ENCODE results near the gene KCNJ10.

The KCNJ10 gene

GRCh38 chr1:160006312-160006940 lies 63.5 kb downstream of the KCNJ10 start:
- no peak overlapping the region for H3K4me3 ChIP-seq (ENCODE audit: control insufficient read depth, low read depth, low read length)
- peak; percentile 69 for DNase-seq (ENCODE audit: low read depth)
- TF ChIP-seq CTCF (conservative IDR thresholded peaks at IDR 0.05; ENCODE audit: control insufficient read depth, insufficient read depth, low read depth, low read length), result peak; percentile 98

GRCh38 chr1:160005070-160005469 lies 64.9 kb downstream of the KCNJ10 start:
- no peak overlapping the region for H3K4me3 ChIP-seq (ENCODE audit: control insufficient read depth, low read depth, low read length)
- DNase-seq (ENCODE audit: low read depth), result no peak
- TF ChIP-seq CTCF (conservative IDR thresholded peaks at IDR 0.05; ENCODE audit: control insufficient read depth, insufficient read depth, low read depth, low read length), result no peak

GRCh38 chr1:160004425-160004824 lies 65.5 kb downstream of the KCNJ10 start:
- DNase-seq (ENCODE audit: low read depth), result no peak
- H3K4me3 ChIP-seq (ENCODE audit: control insufficient read depth, low read depth, low read length), result no peak overlapping the region
- no peak for TF ChIP-seq CTCF (conservative IDR thresholded peaks at IDR 0.05; ENCODE audit: control insufficient read depth, insufficient read depth, low read depth, low read length)

- no peak for DNase-seq (ENCODE audit: low read depth)
- TF ChIP-seq CTCF (conservative IDR thresholded peaks at IDR 0.05; ENCODE audit: control insufficient read depth, insufficient read depth, low read depth, low read length), result no peak
Observed at GRCh38 chr1:160004001-160004400, 66.0 kb downstream of the KCNJ10 start.

GRCh38 chr1:160001440-160001839 lies 68.5 kb downstream of the KCNJ10 start:
- no peak for DNase-seq (ENCODE audit: low read depth)
- no peak for TF ChIP-seq CTCF (conservative IDR thresholded peaks at IDR 0.05; ENCODE audit: control insufficient read depth, insufficient read depth, low read depth, low read length)
- H3K4me3 ChIP-seq (ENCODE audit: control insufficient read depth, low read depth, low read length), result no peak overlapping the region

More at GRCh38 chr1:160004001-160004400, 66.0 kb downstream of the KCNJ10 start:
- no peak overlapping the region for H3K4me3 ChIP-seq (ENCODE audit: control insufficient read depth, low read depth, low read length)

- TF ChIP-seq CTCF (conservative IDR thresholded peaks at IDR 0.05; ENCODE audit: control insufficient read depth, insufficient read depth, low read depth, low read length), result no peak
- DNase-seq (ENCODE audit: low read depth), result peak; percentile 67
- H3K4me3 ChIP-seq (ENCODE audit: control insufficient read depth, low read depth, low read length), result no peak overlapping the region
Observed at GRCh38 chr1:159999204-159999603, 70.8 kb downstream of the KCNJ10 start.

- peak; percentile 89 for DNase-seq (ENCODE audit: low read depth)
- no peak overlapping the region for H3K4me3 ChIP-seq (ENCODE audit: control insufficient read depth, low read depth, low read length)
- TF ChIP-seq CTCF (conservative IDR thresholded peaks at IDR 0.05; ENCODE audit: control insufficient read depth, insufficient read depth, low read depth, low read length), result no peak
Observed at GRCh38 chr1:159996653-159997052, 73.3 kb downstream of the KCNJ10 start.

Measured in fibroblast of mammary gland (primary cell).